ENCODE data around the gene TXNRD2.

TXNRD2 gene

DNA sequence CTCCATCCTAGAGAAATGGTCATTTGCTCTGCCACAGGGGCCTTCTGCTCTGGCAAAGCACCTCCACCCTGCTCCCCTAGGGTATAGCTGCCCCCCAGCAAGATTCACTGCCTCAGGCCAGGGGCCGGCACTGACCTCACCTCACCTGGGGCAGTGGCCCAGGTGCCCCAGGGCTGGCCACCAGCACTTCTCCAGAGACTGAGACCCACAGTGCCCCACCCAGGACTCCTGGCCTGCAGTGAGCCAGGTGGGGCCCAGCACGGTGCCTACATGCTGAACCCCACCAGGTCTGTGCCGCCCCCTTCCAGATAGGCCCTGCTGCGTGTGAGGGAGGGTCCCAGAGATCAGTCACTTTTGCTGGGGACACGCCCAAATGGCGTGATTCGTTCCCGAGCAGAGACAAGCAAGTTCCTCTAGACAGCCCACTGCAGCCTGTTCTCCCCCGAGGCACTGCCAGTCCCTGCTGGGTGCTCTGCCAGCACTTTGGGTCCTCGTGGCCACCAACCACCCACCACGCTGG, 97.7 kb downstream of the TXNRD2 start:
- no peak overlapping the region for H2BK15ac ChIP-seq (ENCODE audit: low read length)
- H2BK120ac ChIP-seq (ENCODE audit: low read depth, low read length) = no peak overlapping the region
- H4K8ac ChIP-seq (ENCODE audit: low read depth, low read length) = no peak overlapping the region
- DNase-seq (ENCODE audit: low spot score) = no peak
- peak overlapping the region; percentile 31 for H3K4ac ChIP-seq (ENCODE audit: low read length)
- H3K36me3 ChIP-seq (replicated peaks in 1 of 2; ENCODE audit: control insufficient read depth in 2 of 2, insufficient read depth in 2 of 2, low read length in 2 of 2) = peaks cover 12 to 20% of the 10 kb centered on the region in 2 donors
- H3K27me3 ChIP-seq (ENCODE audit: control insufficient read depth in 3 of 3, insufficient read depth in 3 of 3, low read depth in 1 of 3, low read length in 3 of 3) = no peaks in the 10 kb centered on the region
- no peak overlapping the region for H3K14ac ChIP-seq (ENCODE audit: low read length)
- peaks cover 11% of the 10 kb centered on the region for H3K79me1 ChIP-seq (ENCODE audit: low read depth, low read length)
- H3K18ac ChIP-seq (ENCODE audit: low read length) = peak overlapping the region; percentile 49
- H3K9me3 ChIP-seq (replicated peaks in 1 of 2; ENCODE audit: control insufficient read depth in 2 of 2, insufficient read depth in 1 of 2, low read depth in 1 of 2, low read length in 2 of 2) = peaks cover 6 to 10% of the 10 kb centered on the region in 2 donors
- peaks cover 0 to 15% of the 10 kb centered on the region in 2 donors for H3K4me1 ChIP-seq (ENCODE audit: control insufficient read depth in 2 of 2, insufficient read depth in 1 of 2, low read depth in 1 of 2, low read length in 2 of 2)
- H3K27ac ChIP-seq (replicated peaks; ENCODE audit: low read length) = no peak overlapping the region
- no peak overlapping the region for H2BK12ac ChIP-seq (ENCODE audit: low read length)
- no peak overlapping the region for H3K4me3 ChIP-seq (ENCODE audit: low read length in 2 of 2)
- peak overlapping the region; percentile 44 for H2BK5ac ChIP-seq (ENCODE audit: low read length)
- H2AFZ ChIP-seq (ENCODE audit: low read length) = no peak overlapping the region
- peak overlapping the region; percentile 71 for H2AK5ac ChIP-seq (ENCODE audit: low read depth, low read length)
- peak overlapping the region; percentile 65 for H3K9ac ChIP-seq (ENCODE audit: low read depth, low read length, poor library complexity)
- H3K23ac ChIP-seq (ENCODE audit: low read depth, low read length, poor library complexity) = peak overlapping the region; percentile 16
- H4K91ac ChIP-seq (ENCODE audit: low read depth, low read length, poor library complexity) = no peak overlapping the region
- no CpG with 5 or more reads among the region's 11 CpGs for WGBS, 2 donors (ENCODE audit: extremely low coverage in 2 of 2, insufficient read length in 2 of 2, insufficient replicate concordance in 1 of 2)
- H3K4me2 ChIP-seq (ENCODE audit: insufficient read depth, low read length, poor library complexity, severe bottlenecking) = no peak overlapping the region

DNA sequence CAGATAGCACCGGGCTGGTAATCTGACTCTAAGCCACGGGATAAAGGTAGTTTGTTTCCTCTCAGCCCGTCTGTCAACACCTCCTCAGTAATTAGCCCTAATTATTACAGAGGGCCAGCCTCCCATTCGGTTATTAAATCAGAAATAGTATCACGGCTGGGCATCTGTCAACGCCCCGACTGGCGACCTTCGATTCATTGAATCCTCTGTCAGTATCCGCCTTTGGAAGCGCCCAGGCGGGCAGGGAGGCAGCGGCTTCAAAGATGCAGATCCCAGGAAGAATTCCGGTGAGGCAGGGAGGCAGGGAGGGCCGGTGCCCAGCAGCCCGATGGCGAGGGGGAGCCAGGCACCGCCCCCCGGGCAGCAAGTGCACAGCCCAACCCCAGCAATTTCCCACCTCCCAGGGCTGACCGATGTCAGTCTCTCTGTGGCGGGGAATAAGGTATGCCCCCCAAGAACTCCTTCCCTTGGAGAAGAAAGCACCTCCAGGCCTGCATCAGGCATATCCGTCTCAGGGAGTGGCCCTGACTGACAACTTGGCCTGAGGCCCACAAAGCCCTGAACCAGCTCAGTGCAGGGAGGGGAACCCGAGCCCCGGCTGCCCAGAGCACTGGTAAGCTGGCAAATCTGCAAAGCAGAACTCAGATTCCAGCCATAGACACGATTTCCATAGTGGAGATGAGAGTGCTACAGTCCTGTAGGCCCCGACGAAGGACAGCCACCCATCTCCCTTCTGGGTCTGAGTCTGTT, 98.3 kb downstream of the TXNRD2 start:
- no peak overlapping the region for H3K4me3 ChIP-seq (ENCODE audit: low read length in 2 of 2)

DNA sequence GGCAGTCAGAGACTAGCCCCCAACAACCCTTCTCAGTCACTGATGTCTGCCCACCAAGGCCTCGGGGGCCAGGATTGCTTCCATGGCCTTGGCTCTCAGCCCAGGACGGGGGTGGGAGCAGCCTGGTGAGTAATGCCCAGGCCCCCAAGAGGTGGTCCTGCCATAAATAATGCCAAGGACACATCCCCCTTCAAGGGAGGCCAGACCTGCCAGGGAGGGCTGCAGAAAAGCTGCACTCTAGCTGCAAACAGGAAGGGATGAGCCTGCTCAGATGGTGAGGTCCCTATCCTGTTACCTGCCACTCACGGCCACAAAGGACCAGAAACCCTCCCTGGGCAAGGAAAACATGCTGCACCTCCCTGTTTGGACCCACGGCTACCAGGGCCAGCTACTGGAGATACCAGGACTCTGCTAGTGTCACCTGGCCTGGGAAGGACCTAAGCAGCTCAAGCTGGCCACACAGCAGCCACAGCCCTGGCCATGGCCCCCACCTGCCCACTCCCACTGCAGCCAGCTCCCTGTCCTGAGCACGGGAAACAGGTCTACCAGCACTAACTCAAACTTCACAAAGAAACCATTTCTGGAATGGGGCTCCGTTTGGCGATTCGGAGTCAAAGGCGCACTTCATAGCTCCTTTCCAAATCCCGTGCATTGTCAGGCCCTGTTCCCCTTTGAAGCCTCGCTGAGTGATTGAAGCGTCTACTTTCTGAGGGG, 99.1 kb downstream of the TXNRD2 start:
- Histone ChIP-seq H3K9ac (ENCODE audit: low read depth, low read length, poor library complexity) (peak overlapping the region; percentile 4), H3K27me3 (ENCODE audit: control insufficient read depth in 3 of 3, insufficient read depth in 3 of 3, low read depth in 1 of 3, low read length in 3 of 3) (no peaks in the 10 kb centered on the region), H3K23ac (ENCODE audit: low read depth, low read length, poor library complexity) (peak overlapping the region; percentile 47), H2AK5ac (ENCODE audit: low read depth, low read length) (peak overlapping the region; percentile 78), H2BK5ac (ENCODE audit: low read length) (no peak overlapping the region), H3K36me3 (replicated peaks in 1 of 2; ENCODE audit: control insufficient read depth in 2 of 2, insufficient read depth in 2 of 2, low read length in 2 of 2) (peaks cover 9 to 10% of the 10 kb centered on the region in 2 donors), H3K9me3 (replicated peaks in 1 of 2; ENCODE audit: control insufficient read depth in 2 of 2, insufficient read depth in 1 of 2, low read depth in 1 of 2, low read length in 2 of 2) (peaks cover 6 to 9% of the 10 kb centered on the region in 2 donors), H3K4me1 (ENCODE audit: control insufficient read depth in 2 of 2, insufficient read depth in 1 of 2, low read depth in 1 of 2, low read length in 2 of 2) (peaks cover 0 to 15% of the 10 kb centered on the region in 2 donors), H3K18ac (ENCODE audit: low read length) (peak overlapping the region; percentile 72), H4K8ac (ENCODE audit: low read depth, low read length) (no peak overlapping the region), H2BK12ac (ENCODE audit: low read length) (no peak overlapping the region), H3K4me3 (ENCODE audit: low read length in 2 of 2) (no peak overlapping the region), H3K4ac (ENCODE audit: low read length) (no peak overlapping the region), H3K27ac (replicated peaks; ENCODE audit: low read length) (peak overlapping the region; percentile 36), H2AFZ (ENCODE audit: low read length) (no peak overlapping the region), H2BK15ac (ENCODE audit: low read length) (no peak overlapping the region), H3K4me2 (ENCODE audit: insufficient read depth, low read length, poor library complexity, severe bottlenecking) (no peak overlapping the region), H4K91ac (ENCODE audit: low read depth, low read length, poor library complexity) (peak overlapping the region; percentile 33), H2BK120ac (ENCODE audit: low read depth, low read length) (no peak overlapping the region), H3K14ac (ENCODE audit: low read length) (peak overlapping the region; percentile 25), H3K79me1 (ENCODE audit: low read depth, low read length) (peaks cover 11% of the 10 kb centered on the region)
- DNase-seq (ENCODE audit: low spot score) = no peak
- no CpG with 5 or more reads among the region's 12 CpGs for WGBS, 2 donors (ENCODE audit: extremely low coverage in 2 of 2, insufficient read length in 2 of 2, insufficient replicate concordance in 1 of 2)

More for the DNA sequence above, 98.3 kb downstream of the TXNRD2 start:
- no peak overlapping the region for H3K4ac ChIP-seq (ENCODE audit: low read length)
- H2BK15ac ChIP-seq (ENCODE audit: low read length) = no peak overlapping the region
- no peak overlapping the region for H2AFZ ChIP-seq (ENCODE audit: low read length)
- H3K9ac ChIP-seq (ENCODE audit: low read depth, low read length, poor library complexity) = no peak overlapping the region
- no peak overlapping the region for H2BK5ac ChIP-seq (ENCODE audit: low read length)
- H3K27ac ChIP-seq (replicated peaks; ENCODE audit: low read length) = peak overlapping the region; percentile 36
- H3K27me3 ChIP-seq (ENCODE audit: control insufficient read depth in 3 of 3, insufficient read depth in 3 of 3, low read depth in 1 of 3, low read length in 3 of 3) = no peaks in the 10 kb centered on the region
- DNase-seq (ENCODE audit: low spot score) = no peak
- peak overlapping the region; percentile 40 for H3K18ac ChIP-seq (ENCODE audit: low read length)
- peaks cover 10 to 13% of the 10 kb centered on the region in 2 donors for H3K36me3 ChIP-seq (replicated peaks in 1 of 2; ENCODE audit: control insufficient read depth in 2 of 2, insufficient read depth in 2 of 2, low read length in 2 of 2)
- H3K4me1 ChIP-seq (ENCODE audit: control insufficient read depth in 2 of 2, insufficient read depth in 1 of 2, low read depth in 1 of 2, low read length in 2 of 2) = peaks cover 0 to 15% of the 10 kb centered on the region in 2 donors
- H2BK120ac ChIP-seq (ENCODE audit: low read depth, low read length) = no peak overlapping the region
- peak overlapping the region; percentile 22 for H3K23ac ChIP-seq (ENCODE audit: low read depth, low read length, poor library complexity)
- no peak overlapping the region for H3K4me2 ChIP-seq (ENCODE audit: insufficient read depth, low read length, poor library complexity, severe bottlenecking)
- no peak overlapping the region for H3K14ac ChIP-seq (ENCODE audit: low read length)
- H4K91ac ChIP-seq (ENCODE audit: low read depth, low read length, poor library complexity) = no peak overlapping the region
- peak overlapping the region; percentile 71 for H2AK5ac ChIP-seq (ENCODE audit: low read depth, low read length)
- H2BK12ac ChIP-seq (ENCODE audit: low read length) = no peak overlapping the region
- H4K8ac ChIP-seq (ENCODE audit: low read depth, low read length) = no peak overlapping the region
- WGBS, 2 donors (ENCODE audit: extremely low coverage in 2 of 2, insufficient read length in 2 of 2, insufficient replicate concordance in 1 of 2) = no CpG with 5 or more reads among the region's 27 CpGs
- peaks cover 11% of the 10 kb centered on the region for H3K79me1 ChIP-seq (ENCODE audit: low read depth, low read length)
- peaks cover 6 to 9% of the 10 kb centered on the region in 2 donors for H3K9me3 ChIP-seq (replicated peaks in 1 of 2; ENCODE audit: control insufficient read depth in 2 of 2, insufficient read depth in 1 of 2, low read depth in 1 of 2, low read length in 2 of 2)

All from neuronal stem cell (in vitro differentiated cells).